ENCODE measurements around the gene GIN1.

GRCh38 chr5:103145196-103145595 lies 25.3 kb upstream of the GIN1 start:
- TF ChIP-seq CTCF (IDR thresholded peaks at IDR 0.05; ENCODE audit: insufficient read depth, low read depth, low read length) (no peak), EZH2 (IDR thresholded peaks at IDR 0.05; ENCODE audit: insufficient read depth, low read length) (no peak)

Data from astrocyte (in vitro differentiated cells and primary cell).